ENCODE measurements around the gene CCDC171.

DNA sequence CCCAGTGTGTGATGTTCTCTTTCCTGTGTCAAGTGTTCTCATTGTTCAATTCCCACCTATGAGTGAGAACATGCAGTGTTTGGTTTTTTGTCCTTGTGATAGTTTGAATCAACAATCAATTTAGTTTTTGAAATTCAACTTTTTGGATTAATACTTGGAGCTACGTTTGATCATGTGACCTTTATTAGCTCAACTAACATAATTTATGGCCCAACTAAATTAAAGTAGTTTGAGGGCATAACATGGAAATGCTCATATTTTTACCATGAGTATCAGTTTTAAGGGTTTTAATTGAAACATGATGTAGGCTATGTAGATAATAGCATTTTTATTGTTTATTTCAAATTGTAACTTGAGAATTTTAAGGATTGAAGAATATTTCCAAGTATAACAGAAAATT, 168.0 kb downstream of the CCDC171 start:
- TF ChIP-seq CTCF (IDR thresholded peaks at IDR 0.05), result no peak
- TF ChIP-seq POLR2A (IDR thresholded peaks at IDR 0.05), result no peak
